GM12878 (cell line): ENCODE results near the gene IL17A. TPM values are rescaled to one million over a fixed set of nuclear protein-coding genes. Genes with fewer than 3 reads are reported as not detected.

Source experiments
- ATAC-seq: fragments of 200-7000 bp; cut with Tn5 transposase; 3 replicates; pipeline ENCODE4 v1.9.1; 2020; ENCODE audit warnings: mild to moderate bottlenecking, moderate library complexity
- BruUV-seq: library from RNA; stranded (reverse); fragments of 400-500 nt; replicated peaks from 2 replicates; lab custom pipeline; 2021; lab: Mats Ljungman, UMichigan
- CTCF ChIA-PET: fragments of 300-600 bp; sonication (Branson Sonifier 250); formaldehyde crosslinking; extraction: SDS; loops from one replicate; lab custom pipeline; 2021; ENCODE audit warnings: inconsistent platforms; lab: Yijun Ruan, JAX
- POLR2A ChIA-PET: fragments of 350-600 bp; formaldehyde crosslinking; extraction: SDS; loops from one replicate; lab custom pipeline; 2021; ENCODE audit warnings: inconsistent platforms; lab: Charles Lee
- RAD21 ChIA-PET: fragments of 300-600 bp; sonication (Branson Sonifier 250); formaldehyde crosslinking; loops from one replicate; lab custom pipeline; 2023; ENCODE audit warnings: antibody characterized with exemption; ENCODE audit not compliant: unreplicated experiment; lab: Charles Lee
- SMC1A ChIA-PET: fragments of 300-600 bp; sonication (Branson Sonifier 250); formaldehyde crosslinking; loops from one replicate; lab custom pipeline; 2023; ENCODE audit not compliant: unreplicated experiment, uncharacterized antibody; lab: Charles Lee
- DNase-seq: peaks from one replicate; pipeline ENCODE4 v3.0.0-alpha.2; 2011; ENCODE audit warnings: low read depth, low spot score
- FAIRE-seq: peaks from 3 replicates; lab custom pipeline; 2011; peaks lifted over from hg19 to GRCh38; lab: Jason Lieb, UNC
- H2AFZ ChIP-seq: 2 replicates; pipeline ENCODE4 v1.6.0; 2011; ENCODE audit warnings: low read depth, low read length, control low read depth; ENCODE audit not compliant: control insufficient read depth
- H3K27ac ChIP-seq: 2 replicates; pipeline ENCODE4 v1.5.1; 2011; ENCODE audit warnings: control low read depth; ENCODE audit not compliant: control insufficient read depth, insufficient read depth
- H3K27me3 ChIP-seq, 2 experiments: replicated peaks in 1 of 2; 2 replicates each; pipeline versions ENCODE4 v1.6.0 to v1.6.1; 2011; ENCODE audit warnings: low read length in 1 of 2; ENCODE audit not compliant: control insufficient read depth in 2 of 2, insufficient read depth in 2 of 2
- H3K36me3 ChIP-seq, 2 experiments: 2 replicates each; pipeline ENCODE4 v1.5.1; 2011; ENCODE audit warnings: low read length in 1 of 2; ENCODE audit not compliant: control insufficient read depth in 2 of 2, insufficient read depth in 2 of 2
- H3K4me1 ChIP-seq: 2 replicates; pipeline ENCODE4 v1.6.1; 2011; ENCODE audit warnings: mild to moderate bottlenecking, low read length, moderate library complexity, mixed read lengths; ENCODE audit not compliant: control insufficient read depth, insufficient read depth
- H3K4me2 ChIP-seq: 2 replicates; pipeline ENCODE4 v1.6.0; 2011; ENCODE audit warnings: control low read depth; ENCODE audit not compliant: control insufficient read depth, insufficient read depth
- H3K4me3 ChIP-seq: fragments of 200-600 bp; sonication (generic); 2 replicates; pipeline ENCODE4 v1.5.1; 2016
- H3K79me2 ChIP-seq: 2 replicates; pipeline ENCODE4 v1.6.0; 2011; ENCODE audit warnings: low read length; ENCODE audit not compliant: control insufficient read depth, insufficient read depth
- H3K9ac ChIP-seq: 2 replicates; pipeline ENCODE4 v1.8.0; 2011; ENCODE audit warnings: low read length, control low read depth, mixed read lengths; ENCODE audit not compliant: control insufficient read depth, insufficient read depth
- H3K9me3 ChIP-seq: replicated peaks from 3 replicates; pipeline ENCODE4 v1.5.1; 2011; ENCODE audit warnings: mild to moderate bottlenecking, low read length; ENCODE audit not compliant: control insufficient read depth, insufficient read depth
- H4K20me1 ChIP-seq: 2 replicates; pipeline ENCODE4 v1.6.0; 2011; ENCODE audit not compliant: control insufficient read depth, insufficient read depth
- ASH2L ChIP-seq: fragments of 300-600, 200-600 bp; sonication (generic); IDR thresholded peaks from 2 replicates; pipeline ENCODE4 v1.6.1; 2017; ENCODE audit warnings: low read depth, mild to moderate bottlenecking, borderline replicate concordance
- ATF3 ChIP-seq: IDR thresholded peaks from 2 replicates; pipeline ENCODE4 v1.6.1; 2011; ENCODE audit warnings: low read depth, mild to moderate bottlenecking, low read length, moderate library complexity, borderline replicate concordance; ENCODE audit errors: extremely low read depth
- BRCA1 ChIP-seq: IDR thresholded peaks from 2 replicates; pipeline ENCODE4 v1.6.1; 2011; ENCODE audit warnings: low read depth, low read length, improper control_type of control experiment
- JUNB ChIP-seq: IDR thresholded peaks from 2 replicates; pipeline ENCODE4 v1.6.1; 2016; ENCODE audit warnings: antibody characterized with exemption, mild to moderate bottlenecking
- KLF5 ChIP-seq: fragments of 450-650 bp; IDR thresholded peaks from 2 replicates; pipeline ENCODE4 v1.6.1; 2014; ENCODE audit warnings: mild to moderate bottlenecking; ENCODE audit not compliant: partially characterized antibody
- NFXL1 ChIP-seq: fragments of 450-650 bp; IDR thresholded peaks from 2 replicates; pipeline ENCODE4 v1.6.1; 2017; ENCODE audit warnings: antibody characterized with exemption, mild to moderate bottlenecking, borderline replicate concordance
- POLR2AphosphoS2 ChIP-seq: IDR thresholded peaks from 2 replicates; pipeline ENCODE4 v1.6.1; 2011; ENCODE audit warnings: low read depth, mild to moderate bottlenecking, low read length, improper control_type of control experiment, moderate library complexity
- TCF12 ChIP-seq: IDR thresholded peaks from 2 replicates; pipeline ENCODE4 v1.6.1; 2011; ENCODE audit warnings: low read depth, mild to moderate bottlenecking, low read length
- YY1 ChIP-seq: IDR thresholded peaks from 2 replicates; pipeline ENCODE4 v1.6.1; 2011; ENCODE audit warnings: low read depth, mild to moderate bottlenecking, low read length
- WGBS: methylation state at CpG from one replicate; pipeline ENCODE4 v1.1.6; 2016; ENCODE audit warnings: low lambda C conversion rate; ENCODE audit not compliant: insufficient replicate concordance, insufficient coverage; ENCODE audit errors: missing lambda C conversion rate; 5-methylcytosine and 5-hydroxymethylcytosine counted together
- in situ Hi-C: fragments of 300-500 bp; cut with MboI; formaldehyde crosslinking; loops from 9 replicates; pipeline ENCODE4 v1.14.3; 2018; ENCODE audit warnings: mixed read lengths
- intact Hi-C: fragments of 100-400 bp; cut with micrococcal nuclease; formaldehyde crosslinking; loops from one replicate; pipeline ENCODE4 v1.14.2; 2022; ENCODE audit not compliant: unreplicated experiment
- polyA plus RNA-seq, 11 experiments: library from polyadenylated mRNA; depleted of rRNA in 4 of 11; unstranded in 6 of 11; stranded (reverse) in 5 of 11; fragments of >200 nt; fragmentation: Nextera tagmentation in 4 of 11; fragmentation: Illumina TruSeq in 1 of 11; extraction: Ambion mirVana in 4 of 11; extraction: Trizol in 1 of 11; gene quantifications; 1 replicate in 1 of 11; 2 replicates in 10 of 11; pipeline versions ENCODE4 v1.2.1 to v1.2.3, GENCODE V29; 2011 to 2016; ENCODE audit warnings: inconsistent platforms in 2 of 11, missing spikeins in 2 of 11, low read depth in 1 of 11
- total RNA-seq, 4 experiments: library from RNA; depleted of rRNA in 3 of 4; stranded (reverse); fragments of >200 nt in 3 of 4; fragmentation: Illumina TruSeq in 1 of 4; extraction: Trizol in 1 of 4; gene quantifications; 2 replicates each; pipeline versions ENCODE4 v1.2.1 to v1.2.3, GENCODE V29; 2013 to 2021
- TF ChIP-seq, protein P1 (sequence below): fragments of 450-650 bp; IDR thresholded peaks from 2 replicates; pipeline ENCODE4 v1.6.1; 2014; ENCODE audit warnings: mild to moderate bottlenecking
- TF ChIP-seq, protein P2 (sequence below): fragments of 450-650 bp; IDR thresholded peaks from 2 replicates; pipeline ENCODE4 v1.6.1; 2016; ENCODE audit warnings: mild to moderate bottlenecking

The IL17A gene
- total and polyA plus RNA-seq, 10 of the 15 experiments (the other 5 are each of a cell fraction or from before 2014, with no cell fraction given) = not detected

DNA sequence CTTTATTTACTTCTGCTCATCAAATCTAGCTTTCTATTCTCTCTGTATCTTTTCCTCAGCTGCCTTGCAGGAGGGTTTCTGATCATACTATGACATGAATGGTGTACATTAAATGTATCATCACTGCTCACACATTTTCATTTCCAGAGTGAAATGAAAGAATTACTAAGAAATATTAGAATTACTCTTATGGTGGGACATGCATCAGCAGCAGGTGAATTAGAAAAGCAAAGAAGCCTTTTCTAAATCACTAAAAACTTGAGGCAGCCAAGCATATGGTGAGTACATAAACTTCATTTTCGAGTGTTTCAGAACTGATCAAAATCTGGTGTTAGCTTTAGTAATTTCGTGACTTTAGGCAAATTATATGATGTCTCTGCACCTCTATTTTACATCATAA, 23.6 kb downstream of the IL17A start:
- CTCF ChIA-PET = interaction anchor here (0.8 to 0.9 kb wide), 4 partner anchors 25 to 54 kb away, joined by 3 to 4 read pairs (median 4); no protein-coding TSS in a partner anchor

DNA sequence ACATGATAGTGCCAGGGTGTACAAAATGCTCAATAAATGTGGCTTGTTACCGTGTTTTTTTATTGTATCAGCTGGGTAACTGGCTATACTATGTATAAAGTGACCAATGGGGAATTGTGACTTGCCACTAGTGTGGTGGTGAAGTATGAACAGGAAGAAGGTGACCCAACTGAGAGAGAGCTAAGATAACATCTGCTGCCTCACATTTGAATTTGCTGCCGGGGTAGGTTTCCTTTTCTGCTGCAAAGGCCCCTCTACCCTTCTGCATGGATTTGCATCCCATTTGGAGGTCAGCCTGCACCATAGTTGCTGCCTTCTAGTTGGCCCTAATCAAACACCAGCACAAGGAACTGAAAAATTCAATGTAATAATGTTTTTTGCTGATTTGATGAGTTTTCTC, 24.1 kb downstream of the IL17A start:
- ChIA-PET CTCF (interaction anchor here (0.8 kb wide), 2 partner anchors 24 to 50 kb away, joined by 3 to 4 read pairs; no protein-coding TSS in a partner anchor), SMC1A (interaction anchor here (0.7 to 1.9 kb wide), 6 partner anchors 24 to 161 kb away, joined by 3 to 4 read pairs (median 3); no protein-coding TSS in a partner anchor), RAD21 (no interaction called here), POLR2A (no interaction called here)
- Histone ChIP-seq H3K9ac (no peak overlapping the region), H4K20me1 (no peaks in the 10 kb centered on the region), H3K9me3 (no peaks in the 10 kb centered on the region), H3K4me1 (peaks cover 15% of the 10 kb centered on the region), H3K27ac (peak overlapping the region; percentile 30; the same call in 1 of the 2 replicates), H3K79me2 (no peaks in the 10 kb centered on the region), H3K4me3 (no peak overlapping the region), H2AFZ (no peak overlapping the region), H3K36me3 (no peaks in the 10 kb centered on the region), H3K4me2 (no peak overlapping the region), H3K27me3 (no peaks in the 10 kb centered on the region)
- DNase-seq (no peak), FAIRE-seq (peak; percentile 72), ATAC-seq (peak; percentile 54)
- 0% methylated on average over 2 of the region's 2 CpGs for WGBS
- BruUV-seq = no TSS peak
- TF ChIP-seq NFXL1 (no peak), KLF5 (no peak), YY1 (no peak), BRCA1 (no peak), POLR2AphosphoS2 (no peak)
- TF ChIP-seq, protein P1, sequence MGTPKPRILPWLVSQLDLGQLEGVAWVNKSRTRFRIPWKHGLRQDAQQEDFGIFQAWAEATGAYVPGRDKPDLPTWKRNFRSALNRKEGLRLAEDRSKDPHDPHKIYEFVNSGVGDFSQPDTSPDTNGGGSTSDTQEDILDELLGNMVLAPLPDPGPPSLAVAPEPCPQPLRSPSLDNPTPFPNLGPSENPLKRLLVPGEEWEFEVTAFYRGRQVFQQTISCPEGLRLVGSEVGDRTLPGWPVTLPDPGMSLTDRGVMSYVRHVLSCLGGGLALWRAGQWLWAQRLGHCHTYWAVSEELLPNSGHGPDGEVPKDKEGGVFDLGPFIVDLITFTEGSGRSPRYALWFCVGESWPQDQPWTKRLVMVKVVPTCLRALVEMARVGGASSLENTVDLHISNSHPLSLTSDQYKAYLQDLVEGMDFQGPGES = no peak
- TF ChIP-seq, protein P2, sequence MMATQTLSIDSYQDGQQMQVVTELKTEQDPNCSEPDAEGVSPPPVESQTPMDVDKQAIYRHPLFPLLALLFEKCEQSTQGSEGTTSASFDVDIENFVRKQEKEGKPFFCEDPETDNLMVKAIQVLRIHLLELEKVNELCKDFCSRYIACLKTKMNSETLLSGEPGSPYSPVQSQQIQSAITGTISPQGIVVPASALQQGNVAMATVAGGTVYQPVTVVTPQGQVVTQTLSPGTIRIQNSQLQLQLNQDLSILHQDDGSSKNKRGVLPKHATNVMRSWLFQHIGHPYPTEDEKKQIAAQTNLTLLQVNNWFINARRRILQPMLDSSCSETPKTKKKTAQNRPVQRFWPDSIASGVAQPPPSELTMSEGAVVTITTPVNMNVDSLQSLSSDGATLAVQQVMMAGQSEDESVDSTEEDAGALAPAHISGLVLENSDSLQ = no peak
- intact Hi-C loops (no loop called here), in situ Hi-C loops (no loop called here)

More for the DNA sequence above, 23.6 kb downstream of the IL17A start:
- intact Hi-C loops = no loop called here
- H2AFZ ChIP-seq = no peak overlapping the region
- RAD21 ChIA-PET = no interaction called here
- FAIRE-seq (peak; percentile 73), DNase-seq (no peak)
- H3K79me2 ChIP-seq = no peaks in the 10 kb centered on the region
- no peaks in the 10 kb centered on the region for H3K27me3 ChIP-seq
- peaks cover 15% of the 10 kb centered on the region for H3K4me1 ChIP-seq
- SMC1A ChIA-PET = interaction anchor here (0.6 to 1.9 kb wide), 7 partner anchors 24 to 160 kb away, joined by 3 to 4 read pairs (median 3); no protein-coding TSS in a partner anchor
- H4K20me1 ChIP-seq = no peaks in the 10 kb centered on the region
- H3K27ac ChIP-seq = peak overlapping the region; percentile 6; the same call in 1 of the 2 replicates
- H3K4me2 ChIP-seq = peak overlapping the region; percentile 0; the same call in 1 of the 2 replicates
- POLR2A ChIA-PET = no interaction called here
- no peak for TF ChIP-seq ATF3
- peak; percentile 45 for TF ChIP-seq JUNB
- TF ChIP-seq TCF12 = no peak
- TF ChIP-seq ASH2L = no peak
- TF ChIP-seq, all 136 proteins: peak for 1
- no TSS peak for BruUV-seq
- Histone ChIP-seq H3K9me3 (no peaks in the 10 kb centered on the region), H3K9ac (no peak overlapping the region), H3K36me3 (no peaks in the 10 kb centered on the region), H3K4me3 (0 out of 2 replicates have a peak overlapping the region, but pooled peaks have one; percentile 2)
- 0% methylated on average over 2 of the region's 2 CpGs for WGBS
- ATAC-seq = no peak
- in situ Hi-C loops = no loop called here
